Activated naive CD8-positive, alpha-beta T cell treated with anti-CD3 and anti-CD28 coated beads for 36 hours (primary cell): Measurements from ENCODE around the gene C16orf92. TPM values are rescaled to one million over a fixed set of nuclear protein-coding genes. Genes with fewer than 3 reads are reported as not detected.

ENCODE experiments used
- DNase-seq: peaks from one replicate; pipeline ENCODE4 v3.0.0; 2021
- H3K27ac Mint-ChIP-seq: one replicate; pipeline ENCODE4 v1.8.0; 2022; ENCODE audit warnings: mild to moderate bottlenecking, moderate library complexity, mixed read lengths
- H3K27me3 Mint-ChIP-seq: one replicate; pipeline ENCODE4 v1.8.0; 2022; ENCODE audit warnings: mild to moderate bottlenecking, mixed read lengths
- H3K36me3 Mint-ChIP-seq: one replicate; pipeline ENCODE4 v1.8.0; 2021; ENCODE audit warnings: mild to moderate bottlenecking, mixed read lengths
- H3K4me1 Mint-ChIP-seq: one replicate; pipeline ENCODE4 v1.8.0; 2021; ENCODE audit warnings: mixed read lengths
- H3K4me3 Mint-ChIP-seq: one replicate; pipeline ENCODE4 v1.8.0; 2022; ENCODE audit warnings: mild to moderate bottlenecking, moderate library complexity, mixed read lengths
- H3K9me3 Mint-ChIP-seq: one replicate; pipeline ENCODE4 v1.8.0; 2022; ENCODE audit warnings: mixed read lengths
- total RNA-seq, 2 experiments: library from RNA; stranded (reverse); gene quantifications; one replicate each; pipeline ENCODE4 v1.2.3, GENCODE V29; 2021

The C16orf92 gene
- total RNA-seq, 2 experiments from 2014 or later: not detected

- DNase-seq: peak; percentile 89
- no peaks in the 10 kb centered on the region for H3K27me3 Mint-ChIP-seq
- peak within 1 kb of the TSS; percentile 99 for H3K4me3 Mint-ChIP-seq
- H3K4me1 Mint-ChIP-seq: peaks cover 30% of the 10 kb centered on the region
- H3K9me3 Mint-ChIP-seq: no peaks in the 10 kb centered on the region
- peaks cover 29% of the 10 kb centered on the region for H3K36me3 Mint-ChIP-seq
- peak within 1 kb of the TSS; percentile 99 for H3K27ac Mint-ChIP-seq
Measured at GRCh38 chr16:29995324-29995910, 27.6 kb upstream of the C16orf92 start, which contains the start of gene HIRIP3. Gene HIRIP3, minus strand, starts transcription at chr16:29995617. Its CDS starts 12 bp downstream, at chr16:29995605.

GRCh38 chr16:29995911-29996765 is 26.9 kb upstream of the C16orf92 start, which contains the start of gene INO80E:
Gene INO80E, plus strand, starts transcription at chr16:29996241. Its CDS starts 70 bp downstream, at chr16:29996311.
- Mint-ChIP-seq H3K9me3 (no peaks in the 10 kb centered on the region), H3K36me3 (peaks cover 29% of the 10 kb centered on the region), H3K27ac (peak within 1 kb of the TSS; percentile 99), H3K4me3 (peak within 1 kb of the TSS; percentile 99), H3K4me1 (peaks cover 30% of the 10 kb centered on the region), H3K27me3 (no peaks in the 10 kb centered on the region)
- DNase-seq: peak; percentile 100

DNA sequence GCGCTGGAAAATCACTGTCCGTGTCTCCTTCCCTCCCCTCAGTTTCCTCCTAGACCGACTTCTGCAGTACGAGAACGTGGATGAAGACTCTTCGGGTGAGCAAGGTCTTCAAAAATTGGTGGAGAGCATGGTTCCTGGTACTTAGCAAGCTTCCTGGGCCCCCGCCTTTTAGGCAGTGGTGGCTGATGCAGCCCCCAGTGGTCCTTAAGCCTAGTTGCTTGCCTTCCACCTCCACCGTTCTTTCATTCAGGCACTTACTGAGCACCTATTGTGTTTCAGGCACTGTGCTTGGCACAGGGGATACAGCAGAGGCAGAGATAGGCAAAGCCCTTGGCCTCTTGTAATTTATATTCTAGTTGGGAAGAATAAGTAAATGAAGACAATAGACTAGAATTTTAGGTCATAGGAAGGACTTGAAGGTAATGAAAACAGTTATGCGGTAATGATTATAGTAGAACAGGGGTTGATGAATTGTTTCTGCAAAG is 26.2 kb upstream of the C16orf92 start:
- DNase-seq: no peak
- peaks cover 29% of the 10 kb centered on the region for H3K36me3 Mint-ChIP-seq
- H3K9me3 Mint-ChIP-seq: no peaks in the 10 kb centered on the region

DNA sequence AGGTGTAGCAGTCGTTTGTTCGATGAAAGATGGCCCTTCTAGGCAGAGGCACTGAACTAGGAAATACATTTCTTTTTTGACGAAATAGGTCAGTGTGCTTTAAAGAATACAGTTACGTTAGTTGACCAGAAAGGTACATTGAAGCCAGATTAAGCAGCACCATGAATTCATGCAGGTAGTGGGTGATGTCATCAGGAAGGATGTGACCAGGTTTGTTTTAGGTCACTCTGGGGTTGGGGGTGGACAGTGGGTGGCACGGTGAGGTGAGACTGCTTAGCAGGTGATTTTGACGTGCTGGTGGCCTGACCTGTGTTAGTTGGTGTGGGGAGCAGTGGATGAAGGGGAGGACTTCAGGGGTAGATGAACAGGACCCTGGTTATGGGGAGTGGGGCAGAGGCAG is 23.4 kb upstream of the C16orf92 start:
- H3K4me1 Mint-ChIP-seq: peaks cover 26% of the 10 kb centered on the region
- H3K27ac Mint-ChIP-seq: no peak overlapping the region

More for the DNA sequence above, 26.2 kb upstream of the C16orf92 start:
- Mint-ChIP-seq H3K27ac (peak overlapping the region; percentile 99), H3K4me3 (peak overlapping the region; percentile 99), H3K27me3 (no peaks in the 10 kb centered on the region), H3K4me1 (peaks cover 30% of the 10 kb centered on the region)

DNA sequence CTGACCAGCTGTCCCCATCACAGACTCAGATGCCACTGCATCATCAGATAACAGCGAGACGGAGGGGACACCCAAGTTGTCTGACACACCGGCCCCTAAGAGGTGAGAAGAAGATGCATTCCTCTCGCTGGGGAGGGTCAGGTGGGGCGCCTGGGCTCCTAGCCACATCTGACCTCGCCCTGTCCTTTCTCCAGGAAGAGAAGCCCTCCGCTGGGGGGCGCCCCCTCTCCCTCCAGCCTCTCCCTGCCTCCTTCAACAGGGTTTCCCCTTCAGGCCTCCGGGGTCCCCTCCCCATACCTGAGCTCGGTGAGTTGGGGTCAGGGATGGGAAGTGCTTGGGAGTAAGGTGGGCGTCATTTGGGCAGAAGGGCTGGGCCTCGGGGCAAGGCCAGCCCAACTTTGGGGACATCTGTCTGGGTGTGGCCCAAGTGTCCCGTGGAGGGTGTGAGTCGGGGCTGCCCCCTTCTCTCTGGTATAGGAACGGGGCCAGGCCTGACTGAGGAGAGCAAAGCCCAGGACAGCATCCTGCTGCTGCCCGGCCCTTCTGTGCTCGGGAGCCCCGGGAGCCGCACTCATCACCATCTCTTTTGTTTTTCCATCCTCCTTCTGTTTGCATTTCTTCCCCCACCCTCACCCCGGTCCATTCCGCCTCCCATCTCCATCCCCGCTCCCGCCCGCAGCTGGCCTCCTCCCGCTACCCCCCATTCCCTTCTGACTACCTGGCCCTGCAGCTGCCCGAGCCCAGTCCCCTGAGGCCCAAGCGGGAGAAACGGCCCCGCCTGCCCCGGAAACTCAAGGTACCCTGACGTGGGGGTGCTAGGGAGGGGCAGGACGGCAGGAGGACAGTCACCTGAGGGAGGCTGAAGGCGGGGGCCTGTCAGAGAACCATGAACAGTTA is 22.0 kb upstream of the C16orf92 start:
- DNase-seq: no peak
- Mint-ChIP-seq H3K4me3 (no peak overlapping the region), H3K27me3 (no peaks in the 10 kb centered on the region), H3K4me1 (peaks cover 17% of the 10 kb centered on the region), H3K36me3 (peaks cover 21% of the 10 kb centered on the region), H3K27ac (no peak overlapping the region), H3K9me3 (no peaks in the 10 kb centered on the region)

More for the DNA sequence above, 23.4 kb upstream of the C16orf92 start:
- Mint-ChIP-seq H3K36me3 (peaks cover 27% of the 10 kb centered on the region), H3K9me3 (no peaks in the 10 kb centered on the region), H3K4me3 (no peak overlapping the region), H3K27me3 (no peaks in the 10 kb centered on the region)
- DNase-seq: no peak

DNA sequence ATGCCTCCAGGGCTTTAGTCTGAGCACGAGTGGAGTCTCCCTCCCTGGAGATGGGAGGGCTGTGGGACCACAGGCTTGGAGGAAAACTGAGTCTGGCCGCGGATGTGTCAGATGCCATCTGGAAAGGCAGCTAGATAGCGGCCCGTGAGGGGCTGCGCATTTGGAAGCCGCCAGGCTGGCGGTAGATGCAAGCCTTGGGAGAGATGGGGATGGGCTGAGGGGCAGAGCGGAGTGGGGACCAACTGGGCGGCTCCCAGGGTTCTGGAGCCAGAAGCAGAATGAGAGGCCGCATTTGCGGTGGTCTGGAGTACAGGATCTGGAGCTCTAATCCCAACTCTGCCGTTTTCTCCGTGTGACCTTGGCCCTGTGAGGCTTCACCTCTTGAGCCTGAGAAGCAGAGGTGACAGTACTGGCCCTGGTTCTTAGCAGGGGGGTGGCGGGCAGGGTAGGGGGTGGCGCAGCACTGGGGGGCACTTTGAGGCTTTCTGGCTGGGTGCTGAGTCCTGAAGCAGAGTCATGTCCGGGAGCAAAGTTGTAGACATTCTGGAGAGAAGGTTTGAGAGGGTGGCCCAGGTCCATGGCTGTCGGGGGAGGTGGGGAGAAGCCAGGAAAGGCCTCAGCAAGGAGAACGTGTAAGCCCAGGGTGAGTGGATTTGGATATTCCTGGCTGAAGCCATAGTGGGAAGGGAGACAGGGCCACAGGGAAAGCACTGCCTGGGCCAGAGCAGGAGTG is 20.2 kb upstream of the C16orf92 start:
- H3K27ac Mint-ChIP-seq: no peak overlapping the region
- no peak overlapping the region for H3K4me3 Mint-ChIP-seq

DNA sequence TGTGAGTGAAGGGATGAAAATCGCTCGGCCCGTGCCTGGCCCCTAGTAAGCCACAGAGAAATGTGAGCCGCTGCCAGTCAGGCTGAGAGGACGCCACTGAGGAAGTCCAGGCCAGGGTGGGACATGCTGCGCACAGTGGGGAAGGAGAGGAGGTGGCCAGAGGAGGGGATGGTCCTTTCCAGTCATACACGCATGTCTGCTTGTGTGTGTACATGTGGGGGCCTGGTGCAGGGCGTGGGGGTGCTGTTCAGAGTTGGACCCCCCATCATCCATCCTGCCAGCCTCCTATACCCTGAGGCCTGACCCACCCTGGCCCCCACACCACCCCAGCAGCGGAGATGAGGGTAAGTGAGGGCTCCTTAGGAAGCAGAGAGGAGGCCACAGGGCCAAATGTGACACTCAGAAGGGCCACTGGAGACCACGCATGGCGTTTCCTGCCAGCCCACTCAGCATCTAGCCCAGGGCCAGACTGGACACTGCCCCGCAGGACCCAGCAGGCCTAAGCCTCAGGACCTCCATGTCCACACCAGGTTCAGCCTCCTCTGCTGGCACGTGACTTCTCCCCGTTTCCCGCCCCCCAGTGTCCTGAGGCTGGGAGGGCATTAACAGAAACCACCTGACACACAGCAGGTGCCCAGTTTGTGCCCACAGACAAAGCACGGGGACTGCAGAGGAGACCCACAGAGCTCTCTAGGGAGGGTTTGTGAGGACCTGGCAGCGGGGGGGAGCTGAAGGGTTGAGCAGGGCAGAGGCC is 19.2 kb upstream of the C16orf92 start:
- Mint-ChIP-seq H3K36me3 (no peaks in the 10 kb centered on the region), H3K27me3 (peaks cover 3% of the 10 kb centered on the region), H3K27ac (no peak overlapping the region), H3K9me3 (no peaks in the 10 kb centered on the region), H3K4me1 (peaks cover 5% of the 10 kb centered on the region), H3K4me3 (no peak overlapping the region)
- DNase-seq: no peak

More for the DNA sequence above, 20.2 kb upstream of the C16orf92 start:
- peaks cover 11% of the 10 kb centered on the region for H3K4me1 Mint-ChIP-seq
- DNase-seq: no peak
- H3K36me3 Mint-ChIP-seq: peaks cover 7% of the 10 kb centered on the region
- H3K9me3 Mint-ChIP-seq: no peaks in the 10 kb centered on the region
- H3K27me3 Mint-ChIP-seq: no peaks in the 10 kb centered on the region

DNA sequence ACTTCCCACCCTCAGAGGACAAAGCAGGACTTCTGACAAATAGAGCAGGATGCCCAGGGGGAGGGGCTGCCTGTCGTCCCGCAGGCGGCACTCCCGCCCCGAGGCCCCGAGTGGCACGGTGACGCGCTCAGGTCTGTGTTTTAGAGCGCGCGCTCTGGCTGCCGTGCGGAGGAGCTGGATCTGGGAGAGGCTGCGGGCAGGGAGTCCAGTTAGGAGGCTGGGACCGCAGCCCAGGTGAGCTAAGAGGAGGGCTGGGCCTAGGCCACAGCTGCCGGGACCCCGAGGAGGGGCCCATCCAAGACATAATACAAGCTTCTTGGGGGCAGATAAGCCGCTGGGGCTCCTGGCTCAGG is 18.6 kb upstream of the C16orf92 start:
- no peak overlapping the region for H3K4me3 Mint-ChIP-seq
- peaks cover 7% of the 10 kb centered on the region for H3K27me3 Mint-ChIP-seq
- peaks cover 3% of the 10 kb centered on the region for H3K4me1 Mint-ChIP-seq
- no peaks in the 10 kb centered on the region for H3K9me3 Mint-ChIP-seq
- no peak overlapping the region for H3K27ac Mint-ChIP-seq
- no peaks in the 10 kb centered on the region for H3K36me3 Mint-ChIP-seq
- DNase-seq: no peak

DNA sequence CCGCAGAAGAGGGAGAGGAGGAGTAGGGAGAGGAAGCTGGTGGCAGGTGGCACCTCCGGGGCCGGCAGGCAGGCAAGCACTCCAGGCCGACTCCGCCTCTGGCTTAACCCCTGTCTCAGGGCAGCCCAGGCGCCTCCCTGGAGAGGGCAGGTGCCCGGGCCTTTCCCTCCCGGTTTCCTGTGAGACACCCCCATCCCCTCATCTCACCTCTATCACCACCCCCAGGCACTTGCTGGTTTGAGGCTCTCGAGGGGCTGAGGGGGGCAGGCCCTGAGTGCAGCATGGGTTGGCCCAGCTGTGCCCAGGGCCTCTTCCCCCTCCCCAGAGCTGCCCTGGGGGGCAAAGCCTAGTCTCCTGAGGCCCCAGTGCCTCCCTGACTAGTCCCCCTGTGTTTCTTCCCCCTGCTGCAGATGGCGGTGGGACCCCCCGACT is 18.2 kb upstream of the C16orf92 start:
- H3K4me1 Mint-ChIP-seq: peaks cover 3% of the 10 kb centered on the region
- peaks cover 9% of the 10 kb centered on the region for H3K27me3 Mint-ChIP-seq
- DNase-seq: no peak
- H3K36me3 Mint-ChIP-seq: no peaks in the 10 kb centered on the region
- no peak overlapping the region for H3K4me3 Mint-ChIP-seq
- H3K9me3 Mint-ChIP-seq: no peaks in the 10 kb centered on the region
- H3K27ac Mint-ChIP-seq: no peak overlapping the region

- no peak overlapping the region for H3K4me3 Mint-ChIP-seq
- peak; percentile 48 for DNase-seq
- peaks cover 15% of the 10 kb centered on the region for H3K27me3 Mint-ChIP-seq
- no peaks in the 10 kb centered on the region for H3K36me3 Mint-ChIP-seq
- H3K4me1 Mint-ChIP-seq: peaks cover 5% of the 10 kb centered on the region
- H3K9me3 Mint-ChIP-seq: no peaks in the 10 kb centered on the region
- no peak overlapping the region for H3K27ac Mint-ChIP-seq
Measured at GRCh38 chr16:30005341-30006094, 17.5 kb upstream of the C16orf92 start.

DNA sequence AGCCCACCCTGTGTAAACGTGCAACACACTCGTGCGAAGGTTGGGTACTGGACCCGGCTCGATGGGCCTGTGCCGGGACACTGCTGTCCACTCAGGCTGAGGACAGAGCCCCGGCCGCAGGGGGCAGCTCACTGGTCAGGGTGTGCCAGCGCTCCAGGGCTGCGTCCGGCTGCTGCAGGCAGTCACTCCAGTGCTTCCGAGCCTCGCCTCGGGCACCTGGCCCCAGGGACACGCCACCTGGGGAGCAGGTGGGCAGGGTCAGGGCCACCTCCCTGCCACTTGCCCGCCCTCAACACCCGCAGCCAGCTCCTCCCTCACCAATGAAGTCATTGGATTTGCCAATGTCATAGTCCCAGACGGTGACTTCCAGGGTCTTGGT is 16.9 kb upstream of the C16orf92 start:
- peaks cover 17% of the 10 kb centered on the region for H3K27me3 Mint-ChIP-seq
- DNase-seq: no peak
- H3K4me1 Mint-ChIP-seq: peaks cover 6% of the 10 kb centered on the region
- H3K4me3 Mint-ChIP-seq: no peak overlapping the region
- no peaks in the 10 kb centered on the region for H3K9me3 Mint-ChIP-seq
- no peak overlapping the region for H3K27ac Mint-ChIP-seq
- no peaks in the 10 kb centered on the region for H3K36me3 Mint-ChIP-seq

DNA sequence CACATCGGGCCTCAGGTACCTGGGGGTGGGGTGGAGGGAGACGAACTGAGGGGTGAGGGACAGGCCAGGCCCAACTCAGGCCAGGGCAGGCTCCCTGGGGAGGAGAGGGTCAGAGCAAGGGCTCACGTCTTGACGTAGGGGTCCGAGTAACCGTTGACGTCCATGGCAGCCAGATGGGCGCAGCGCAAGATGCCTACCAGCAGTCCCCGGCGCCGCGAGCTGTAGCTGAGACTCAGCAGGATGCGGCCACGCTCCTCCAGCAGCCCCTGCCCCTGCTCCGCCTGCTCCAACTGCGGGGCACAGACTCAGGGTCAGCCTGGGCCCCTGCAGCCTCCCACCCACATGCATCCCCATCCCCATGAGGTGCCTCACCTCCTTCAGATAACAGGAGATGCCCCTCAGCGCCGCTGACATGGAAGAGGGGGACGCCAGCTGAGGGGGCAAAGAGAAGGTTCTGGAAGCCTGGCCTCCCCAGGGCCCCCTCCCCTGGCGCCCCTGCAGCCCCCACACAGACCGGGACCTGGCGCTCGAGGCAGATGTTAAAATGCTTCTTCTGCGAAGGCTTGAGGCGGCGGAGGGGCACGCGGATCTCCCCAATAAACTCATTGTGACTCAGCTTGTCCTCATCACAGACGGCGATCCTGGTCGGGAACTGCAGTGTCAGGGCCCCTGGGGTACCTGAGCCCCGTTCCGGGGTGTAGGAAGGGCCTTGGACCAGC is 16.2 kb upstream of the C16orf92 start:
- H3K27me3 Mint-ChIP-seq: peaks cover 20% of the 10 kb centered on the region
- no peak overlapping the region for H3K4me3 Mint-ChIP-seq
- H3K27ac Mint-ChIP-seq: no peak overlapping the region

More for the DNA sequence above, 16.2 kb upstream of the C16orf92 start:
- H3K4me1 Mint-ChIP-seq: peaks cover 6% of the 10 kb centered on the region
- no peaks in the 10 kb centered on the region for H3K9me3 Mint-ChIP-seq
- no peaks in the 10 kb centered on the region for H3K36me3 Mint-ChIP-seq
- no peak for DNase-seq
